ENCODE data around the gene DUSP18. TPM values are rescaled to one million over a fixed set of nuclear protein-coding genes. Genes with fewer than 3 reads are reported as not detected.
A peak's percentile ranks its signal among the peaks of the same experiment; 100 is the strongest.

Gene DUSP18
- polyA plus RNA-seq, 3 donors, result 13.2 to 34.5 (median 18.9) TPM

- Histone ChIP-seq H3K9me3 (replicated peaks in 1 of 2; ENCODE audit: control insufficient read depth in 1 of 2, insufficient read depth in 1 of 2, low read length in 2 of 2) (no peaks in the 10 kb centered on the region), H3K9ac (ENCODE audit: insufficient read depth, low read length, poor library complexity, severe bottlenecking) (no peak overlapping the region), H2AFZ (ENCODE audit: insufficient read depth, low read depth, low read length, poor library complexity, severe bottlenecking) (no peak overlapping the region), H3K79me2 (ENCODE audit: insufficient read depth, low read length) (no peaks in the 10 kb centered on the region), H3K4me2 (replicated peaks; ENCODE audit: extremely low read depth, low read length, poor library complexity, severe bottlenecking) (no peak overlapping the region), H3K4me1 (ENCODE audit: control insufficient read depth in 1 of 2, insufficient read depth in 2 of 2, low read length in 2 of 2) (peaks cover 0 to 7% of the 10 kb centered on the region in 2 donors), H3K27ac (ENCODE audit: low read depth in 1 of 2, low read length in 2 of 2) (no peak overlapping the region), H3K36me3 (replicated peaks in 1 of 2; ENCODE audit: control insufficient read depth in 1 of 2, insufficient read depth in 2 of 2, low read length in 2 of 2) (no peaks in the 10 kb centered on the region), H3K27me3 (ENCODE audit: control insufficient read depth in 2 of 2, insufficient read depth in 2 of 2, low read length in 2 of 2) (no peaks in the 10 kb centered on the region), H3K4me3 (replicated peaks in 1 of 3; ENCODE audit: low read depth in 2 of 3, low read length in 3 of 3) (no peak overlapping the region), H4K20me1 (ENCODE audit: insufficient read depth, low read length) (no peaks in the 10 kb centered on the region)
- peak overlapping the region in 1 of 7 donors; percentile 22 for H3K27ac Mint-ChIP-seq
- intact Hi-C loops (cut with micrococcal nuclease), result no loop called here
- WGBS (ENCODE audit: insufficient coverage), result 60% methylated on average over 1 of the region's 4 CpGs
- TF ChIP-seq CTCF (IDR thresholded peaks at IDR 0.05), result no peak
- H3K27me3 Mint-ChIP-seq (ENCODE audit: low read depth in 3 of 3), result peaks cover 0 to 6% (median 2%) of the 10 kb centered on the region in 3 donors
- no peak overlapping the region for H3K4me3 Mint-ChIP-seq
- H3K36me3 Mint-ChIP-seq, result no peaks in the 10 kb centered on the region
- H3K4me1 Mint-ChIP-seq, result peaks cover 12% of the 10 kb centered on the region
- no peaks in the 10 kb centered on the region for H3K9me3 Mint-ChIP-seq
- DNase-seq, result no peak
These were observed 39.2 kb downstream of the DUSP18 start for GRCh38 chr22:30628491-30628890.

GRCh38 chr22:30627471-30627870, 40.2 kb downstream of the DUSP18 start:
- no peak overlapping the region for H3K4me3 Mint-ChIP-seq
- Histone ChIP-seq H3K36me3 (replicated peaks in 1 of 2; ENCODE audit: control insufficient read depth in 1 of 2, insufficient read depth in 2 of 2, low read length in 2 of 2) (no peaks in the 10 kb centered on the region), H3K4me3 (replicated peaks in 1 of 3; ENCODE audit: low read depth in 2 of 3, low read length in 3 of 3) (no peak overlapping the region), H2AFZ (ENCODE audit: insufficient read depth, low read depth, low read length, poor library complexity, severe bottlenecking) (no peak overlapping the region), H4K20me1 (ENCODE audit: insufficient read depth, low read length) (no peaks in the 10 kb centered on the region), H3K4me1 (ENCODE audit: control insufficient read depth in 1 of 2, insufficient read depth in 2 of 2, low read length in 2 of 2) (peaks cover 0 to 7% of the 10 kb centered on the region in 2 donors), H3K79me2 (ENCODE audit: insufficient read depth, low read length) (no peaks in the 10 kb centered on the region), H3K27ac (ENCODE audit: low read depth in 1 of 2, low read length in 2 of 2) (no peak overlapping the region), H3K9ac (ENCODE audit: insufficient read depth, low read length, poor library complexity, severe bottlenecking) (no peak overlapping the region), H3K27me3 (ENCODE audit: control insufficient read depth in 2 of 2, insufficient read depth in 2 of 2, low read length in 2 of 2) (no peaks in the 10 kb centered on the region), H3K9me3 (replicated peaks in 1 of 2; ENCODE audit: control insufficient read depth in 1 of 2, insufficient read depth in 1 of 2, low read length in 2 of 2) (no peaks in the 10 kb centered on the region), H3K4me2 (replicated peaks; ENCODE audit: extremely low read depth, low read length, poor library complexity, severe bottlenecking) (no peak overlapping the region)
- H3K9me3 Mint-ChIP-seq, result no peaks in the 10 kb centered on the region
- peaks cover 0 to 2% (median 2%) of the 10 kb centered on the region in 3 donors for H3K27me3 Mint-ChIP-seq (ENCODE audit: low read depth in 3 of 3)
- TF ChIP-seq CTCF (IDR thresholded peaks at IDR 0.05), result no peak
- peaks cover 0 to 1% of the 10 kb centered on the region in 2 donors for H3K36me3 Mint-ChIP-seq
- 67% methylated on average over 3 of the region's 5 CpGs for WGBS (ENCODE audit: insufficient coverage)
- H3K27ac Mint-ChIP-seq, result peak overlapping the region in 3 of 7 donors; percentile 18 to 74 (median 48)
- H3K4me1 Mint-ChIP-seq, result peaks cover 12% of the 10 kb centered on the region
- intact Hi-C loops (cut with micrococcal nuclease), result no loop called here
- peak in 2 of 3 donors; percentile 42 to 53 for DNase-seq
